Measurements from ENCODE around the gene GRHL3. TPM values are rescaled to one million over a fixed set of nuclear protein-coding genes. Genes with fewer than 3 reads are reported as not detected.
A peak's percentile ranks its signal among the peaks of the same experiment; 100 is the strongest.

The GRHL3 gene
- total RNA-seq, 1 experiment from 2014 or later = 1.1 TPM

- intact Hi-C loops (cut with micrococcal nuclease; ENCODE audit: unreplicated experiment) = no loop called here
- H4K20me1 ChIP-seq (ENCODE audit: insufficient read depth) = no peaks in the 10 kb centered on the region
- no peak overlapping the region for H3K4me3 ChIP-seq
- no peaks in the 10 kb centered on the region for H3K79me2 ChIP-seq (ENCODE audit: low read depth)
- no peak for TF ChIP-seq CTCF (conservative IDR thresholded peaks at IDR 0.05)
- TF ChIP-seq EZH2 (IDR thresholded peaks at IDR 0.05; ENCODE audit: low read depth) = no peak
- no peak overlapping the region for H2AFZ ChIP-seq
- no peak for DNase-seq
- H3K9me2 ChIP-seq (ENCODE audit: insufficient read depth) = no peaks in the 10 kb centered on the region
- POLR2A ChIA-PET (ENCODE audit: unreplicated experiment) = no interaction called here
- CTCF ChIA-PET = no interaction called here
- no peak overlapping the region for H3K4me2 ChIP-seq
- peaks cover 23% of the 10 kb centered on the region; the same call in 1 of the 2 replicates for H3F3A ChIP-seq (ENCODE audit: insufficient read depth, low read depth)
- no peak overlapping the region for H3K27ac ChIP-seq
- H3K9me3 ChIP-seq (ENCODE audit: insufficient read depth, low read depth) = no peaks in the 10 kb centered on the region
- H3K4me1 ChIP-seq (replicated peaks; ENCODE audit: insufficient read depth) = peaks cover 33% of the 10 kb centered on the region
- no peaks in the 10 kb centered on the region for H3K27me3 ChIP-seq (ENCODE audit: insufficient read depth, low read depth)
- BruUV-seq (replicated peaks) = no TSS peak
- no peaks in the 10 kb centered on the region for H3K36me3 ChIP-seq (ENCODE audit: low read depth)
Observed at GRCh38 chr1:24361811-24362210, 42.7 kb downstream of the GRHL3 start.

- Histone ChIP-seq H3K79me2 (ENCODE audit: low read depth) (no peaks in the 10 kb centered on the region), H3K4me3 (no peak overlapping the region), H3K27ac (no peak overlapping the region), H3K9me2 (ENCODE audit: insufficient read depth) (no peaks in the 10 kb centered on the region), H3K9me3 (ENCODE audit: insufficient read depth, low read depth) (no peaks in the 10 kb centered on the region), H4K20me1 (ENCODE audit: insufficient read depth) (no peaks in the 10 kb centered on the region), H3K4me1 (replicated peaks; ENCODE audit: insufficient read depth) (peaks cover 33% of the 10 kb centered on the region), H3K36me3 (ENCODE audit: low read depth) (no peaks in the 10 kb centered on the region), H3F3A (ENCODE audit: insufficient read depth, low read depth) (peaks cover 23% of the 10 kb centered on the region; the same call in 1 of the 2 replicates), H3K27me3 (ENCODE audit: insufficient read depth, low read depth) (no peaks in the 10 kb centered on the region), H2AFZ (no peak overlapping the region), H3K4me2 (no peak overlapping the region)
- POLR2A ChIA-PET (ENCODE audit: unreplicated experiment) = interaction anchor here (0.7 kb wide), 1 partner anchor 453 kb away, joined by 4 read pairs; no protein-coding TSS in a partner anchor
- DNase-seq = no peak
- no TSS peak for BruUV-seq (replicated peaks)
- CTCF ChIA-PET = no interaction called here
- TF ChIP-seq EZH2 (IDR thresholded peaks at IDR 0.05; ENCODE audit: low read depth) (no peak), CTCF (conservative IDR thresholded peaks at IDR 0.05) (no peak)
- intact Hi-C loops (cut with micrococcal nuclease; ENCODE audit: unreplicated experiment) = no loop called here
Observed at GRCh38 chr1:24362396-24362795, 43.2 kb downstream of the GRHL3 start.

- no peaks in the 10 kb centered on the region for H3K27me3 ChIP-seq (ENCODE audit: insufficient read depth, low read depth)
- no TSS peak for BruUV-seq (replicated peaks)
- TF ChIP-seq CTCF (conservative IDR thresholded peaks at IDR 0.05) (no peak), EZH2 (IDR thresholded peaks at IDR 0.05; ENCODE audit: low read depth) (no peak)
- H3K9me3 ChIP-seq (ENCODE audit: insufficient read depth, low read depth) = no peaks in the 10 kb centered on the region
- H3K27ac ChIP-seq = no peak overlapping the region
- no peaks in the 10 kb centered on the region for H3K9me2 ChIP-seq (ENCODE audit: insufficient read depth)
- no peaks in the 10 kb centered on the region for H3K36me3 ChIP-seq (ENCODE audit: low read depth)
- ChIA-PET POLR2A (ENCODE audit: unreplicated experiment) (interaction anchor here (0.7 kb wide), 1 partner anchor 452 kb away, joined by 4 read pairs; no protein-coding TSS in a partner anchor), CTCF (interaction anchor here (0.5 kb wide), 1 partner anchor 23 kb away, joined by 3 read pairs; no protein-coding TSS in a partner anchor)
- no peaks in the 10 kb centered on the region for H3K79me2 ChIP-seq (ENCODE audit: low read depth)
- H3K4me3 ChIP-seq = no peak overlapping the region
- H3K4me1 ChIP-seq (replicated peaks; ENCODE audit: insufficient read depth) = peaks cover 33% of the 10 kb centered on the region
- intact Hi-C loops (cut with micrococcal nuclease; ENCODE audit: unreplicated experiment) = no loop called here
- peak; percentile 17 to 71 for DNase-seq
- no peaks in the 10 kb centered on the region for H4K20me1 ChIP-seq (ENCODE audit: insufficient read depth)
- H3K4me2 ChIP-seq = no peak overlapping the region
- H2AFZ ChIP-seq = no peak overlapping the region
- H3F3A ChIP-seq (ENCODE audit: insufficient read depth, low read depth) = peaks cover 23% of the 10 kb centered on the region; the same call in 1 of the 2 replicates
Observed at GRCh38 chr1:24362982-24363614, 43.9 kb downstream of the GRHL3 start.

Measured in PC-9 (cell line).